Astrocyte (in vitro differentiated cells and primary cell): ENCODE data around the gene HDAC11. TPM values are rescaled to one million over a fixed set of nuclear protein-coding genes. Genes with fewer than 3 reads are reported as not detected.

Experiments
- DNase-seq: peaks from one replicate; pipeline ENCODE4 v3.0.0-alpha.2; 2010; ENCODE audit warnings: low read depth
- FAIRE-seq: peaks from 2 replicates; lab custom pipeline; 2011; peaks lifted over from hg19 to GRCh38; lab: Jason Lieb, UNC
- H2AFZ ChIP-seq: 2 replicates; pipeline ENCODE4 v1.6.0; 2012; ENCODE audit warnings: low read depth, low read length, inconsistent platforms
- H3K27ac ChIP-seq: 2 replicates; pipeline ENCODE4 v1.5.1; 2011; ENCODE audit warnings: low read depth, low read length, inconsistent platforms
- H3K27me3 ChIP-seq: 2 replicates; pipeline ENCODE4 v1.6.0; 2011; ENCODE audit warnings: low read length, inconsistent platforms; ENCODE audit not compliant: insufficient read depth
- H3K36me3 ChIP-seq: 2 replicates; pipeline ENCODE4 v1.5.1; 2011; ENCODE audit warnings: low read length, inconsistent platforms; ENCODE audit not compliant: insufficient read depth
- H3K4me1 ChIP-seq: 2 replicates; pipeline ENCODE4 v1.5.1; 2011; ENCODE audit warnings: low read length, inconsistent platforms; ENCODE audit not compliant: insufficient read depth
- H3K4me2 ChIP-seq: 2 replicates; pipeline ENCODE4 v1.6.0; 2012; ENCODE audit warnings: low read length, inconsistent platforms
- H3K4me3 ChIP-seq: 2 replicates; pipeline ENCODE4 v1.5.1; 2011; ENCODE audit warnings: low read depth, mild to moderate bottlenecking, low read length, inconsistent platforms; ENCODE audit not compliant: insufficient read depth
- H3K79me2 ChIP-seq: 2 replicates; pipeline ENCODE4 v1.6.0; 2012; ENCODE audit warnings: mild to moderate bottlenecking, low read length, inconsistent platforms; ENCODE audit not compliant: insufficient read depth
- H3K9ac ChIP-seq: 2 replicates; pipeline ENCODE4 v1.6.0; 2012; ENCODE audit warnings: mild to moderate bottlenecking, low read length, inconsistent platforms
- H3K9me3 ChIP-seq: 2 replicates; pipeline ENCODE4 v1.5.1; 2012; ENCODE audit warnings: low read depth, mild to moderate bottlenecking, low read length, inconsistent platforms; ENCODE audit not compliant: insufficient read depth
- H4K20me1 ChIP-seq: 2 replicates; pipeline ENCODE4 v1.6.0; 2012; ENCODE audit warnings: low read length, inconsistent platforms; ENCODE audit not compliant: insufficient read depth
- H3K27ac Mint-ChIP-seq: one replicate; pipeline ENCODE4 v1.8.0; 2021; ENCODE audit warnings: mild to moderate bottlenecking, mixed read lengths; ENCODE audit not compliant: unreplicated experiment
- H3K27me3 Mint-ChIP-seq: one replicate; pipeline ENCODE4 v1.8.0; 2021; ENCODE audit warnings: low read depth, mixed read lengths; ENCODE audit not compliant: unreplicated experiment
- H3K36me3 Mint-ChIP-seq: one replicate; pipeline ENCODE4 v1.8.0; 2021; ENCODE audit warnings: low read depth, mixed read lengths; ENCODE audit not compliant: unreplicated experiment
- H3K4me1 Mint-ChIP-seq: one replicate; pipeline ENCODE4 v1.8.0; 2021; ENCODE audit warnings: low read depth, mixed read lengths; ENCODE audit not compliant: unreplicated experiment
- H3K4me3 Mint-ChIP-seq: one replicate; pipeline ENCODE4 v1.8.0; 2021; ENCODE audit warnings: mild to moderate bottlenecking, moderate library complexity, mixed read lengths; ENCODE audit not compliant: unreplicated experiment
- H3K9me3 Mint-ChIP-seq: one replicate; pipeline ENCODE4 v1.8.0; 2021; ENCODE audit warnings: mild to moderate bottlenecking, mixed read lengths; ENCODE audit not compliant: unreplicated experiment
- EZH2 ChIP-seq: IDR thresholded peaks from 2 replicates; pipeline ENCODE4 v1.6.1; 2012; ENCODE audit warnings: mild to moderate bottlenecking, low read length, inconsistent platforms; ENCODE audit not compliant: insufficient read depth
- total RNA-seq: library from RNA; stranded (reverse); gene quantifications from 2 replicates; pipeline ENCODE4 v1.2.1, GENCODE V29; 2021
- TF ChIP-seq, protein P1 (sequence below): IDR thresholded peaks from 2 replicates; pipeline ENCODE4 v1.5.1; 2011; ENCODE audit warnings: low read depth, mild to moderate bottlenecking, inconsistent platforms, low read length, moderate library complexity; ENCODE audit not compliant: insufficient read depth

Gene HDAC11
- total RNA-seq, 1 donor from 2014 or later, result 8.6 TPM

- peaks cover 6% of the 10 kb centered on the region for H3K36me3 Mint-ChIP-seq
- Histone ChIP-seq H3K27ac (no peak overlapping the region), H2AFZ (no peak overlapping the region), H3K36me3 (no peaks in the 10 kb centered on the region), H3K4me3 (no peak overlapping the region), H3K27me3 (no peaks in the 10 kb centered on the region), H3K9me3 (no peaks in the 10 kb centered on the region), H3K79me2 (no peaks in the 10 kb centered on the region), H3K4me2 (no peak overlapping the region), H3K4me1 (peaks cover 12% of the 10 kb centered on the region), H4K20me1 (peaks cover under 1% of the 10 kb centered on the region), H3K9ac (no peak overlapping the region)
- TF ChIP-seq, protein P1, sequence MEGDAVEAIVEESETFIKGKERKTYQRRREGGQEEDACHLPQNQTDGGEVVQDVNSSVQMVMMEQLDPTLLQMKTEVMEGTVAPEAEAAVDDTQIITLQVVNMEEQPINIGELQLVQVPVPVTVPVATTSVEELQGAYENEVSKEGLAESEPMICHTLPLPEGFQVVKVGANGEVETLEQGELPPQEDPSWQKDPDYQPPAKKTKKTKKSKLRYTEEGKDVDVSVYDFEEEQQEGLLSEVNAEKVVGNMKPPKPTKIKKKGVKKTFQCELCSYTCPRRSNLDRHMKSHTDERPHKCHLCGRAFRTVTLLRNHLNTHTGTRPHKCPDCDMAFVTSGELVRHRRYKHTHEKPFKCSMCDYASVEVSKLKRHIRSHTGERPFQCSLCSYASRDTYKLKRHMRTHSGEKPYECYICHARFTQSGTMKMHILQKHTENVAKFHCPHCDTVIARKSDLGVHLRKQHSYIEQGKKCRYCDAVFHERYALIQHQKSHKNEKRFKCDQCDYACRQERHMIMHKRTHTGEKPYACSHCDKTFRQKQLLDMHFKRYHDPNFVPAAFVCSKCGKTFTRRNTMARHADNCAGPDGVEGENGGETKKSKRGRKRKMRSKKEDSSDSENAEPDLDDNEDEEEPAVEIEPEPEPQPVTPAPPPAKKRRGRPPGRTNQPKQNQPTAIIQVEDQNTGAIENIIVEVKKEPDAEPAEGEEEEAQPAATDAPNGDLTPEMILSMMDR, result no peak
- TF ChIP-seq EZH2, result no peak
- no peak overlapping the region for H3K27ac Mint-ChIP-seq
- H3K9me3 Mint-ChIP-seq, result no peaks in the 10 kb centered on the region
- FAIRE-seq (no peak), DNase-seq (no peak)
- H3K4me1 Mint-ChIP-seq, result peaks cover 10% of the 10 kb centered on the region
- H3K27me3 Mint-ChIP-seq, result peaks cover 4% of the 10 kb centered on the region
- no peak overlapping the region for H3K4me3 Mint-ChIP-seq
Observed at GRCh38 chr3:13501056-13501455, 20.9 kb downstream of the HDAC11 start.

- no peaks in the 10 kb centered on the region for H3K9me3 Mint-ChIP-seq
- no peak overlapping the region for H3K9ac ChIP-seq
- H3K27ac ChIP-seq, result no peak overlapping the region
- peaks cover 12% of the 10 kb centered on the region for H3K4me1 ChIP-seq
- no peak overlapping the region for H3K27ac Mint-ChIP-seq
- H3K4me3 ChIP-seq, result no peak overlapping the region
- no peak for TF ChIP-seq EZH2
- TF ChIP-seq, protein P1, result no peak
- H3K36me3 Mint-ChIP-seq, result peaks cover 6% of the 10 kb centered on the region
- H3K27me3 ChIP-seq, result no peaks in the 10 kb centered on the region
- H3K4me1 Mint-ChIP-seq, result peaks cover 10% of the 10 kb centered on the region
- H3K79me2 ChIP-seq, result no peaks in the 10 kb centered on the region
- H3K9me3 ChIP-seq, result no peaks in the 10 kb centered on the region
- no peak overlapping the region for H3K4me2 ChIP-seq
- DNase-seq (no peak), FAIRE-seq (no peak)
- no peak overlapping the region for H2AFZ ChIP-seq
- H3K27me3 Mint-ChIP-seq, result peaks cover 6% of the 10 kb centered on the region
- H3K36me3 ChIP-seq, result no peaks in the 10 kb centered on the region
- H3K4me3 Mint-ChIP-seq, result no peak overlapping the region
- no peaks in the 10 kb centered on the region for H4K20me1 ChIP-seq
Observed at GRCh38 chr3:13501521-13501920, 21.4 kb downstream of the HDAC11 start.

GRCh38 chr3:13501958-13502790, 22.1 kb downstream of the HDAC11 start:
- Histone ChIP-seq H3K9ac (no peak overlapping the region), H3K4me3 (no peak overlapping the region), H3K9me3 (no peaks in the 10 kb centered on the region), H3K36me3 (no peaks in the 10 kb centered on the region), H3K27ac (no peak overlapping the region), H2AFZ (no peak overlapping the region), H4K20me1 (no peaks in the 10 kb centered on the region), H3K27me3 (no peaks in the 10 kb centered on the region), H3K4me1 (peaks cover 12% of the 10 kb centered on the region), H3K79me2 (no peaks in the 10 kb centered on the region), H3K4me2 (no peak overlapping the region)
- Mint-ChIP-seq H3K27ac (peak overlapping the region; percentile 18), H3K36me3 (peaks cover 5% of the 10 kb centered on the region), H3K4me1 (peaks cover 8% of the 10 kb centered on the region), H3K9me3 (no peaks in the 10 kb centered on the region), H3K27me3 (peaks cover 12% of the 10 kb centered on the region), H3K4me3 (no peak overlapping the region)
- DNase-seq (no peak), FAIRE-seq (no peak)
- TF ChIP-seq, protein P1, result no peak
- TF ChIP-seq EZH2, result no peak
